Uterus (tissue), 4 donors: ENCODE measurements around the gene CYP2R1. TPM values are rescaled to one million over a fixed set of nuclear protein-coding genes. Genes with fewer than 3 reads are reported as not detected.

Experiments
- DNase-seq, 2 donors: peaks; one replicate each; pipeline ENCODE4 v3.0.0-alpha.2; 2019 to 2020
- H3K27ac ChIP-seq, 2 donors: fragments of 200-600 bp; sonication (generic); 1 replicate in 1 of 2; 2 replicates in 1 of 2; pipeline ENCODE4 v1.5.1; 2016 to 2018
- H3K27me3 ChIP-seq, 2 donors: fragments of 200-600 bp; sonication (generic); one replicate each; pipeline ENCODE4 v1.5.1; 2018 to 2019; ENCODE audit warnings: control low read depth in 1 of 2
- H3K36me3 ChIP-seq, 2 donors: fragments of 200-600 bp; sonication (generic); one replicate each; pipeline ENCODE4 v1.5.1; 2019; ENCODE audit warnings: control low read depth in 1 of 2
- H3K4me1 ChIP-seq, 2 donors: fragments of 200-600 bp; sonication (generic); one replicate each; pipeline ENCODE4 v1.5.1; 2018 to 2019; ENCODE audit warnings: control low read depth in 1 of 2
- H3K4me3 ChIP-seq, 2 donors: fragments of 200-600 bp; sonication (generic); 1 replicate in 1 of 2; 2 replicates in 1 of 2; pipeline ENCODE4 v1.5.1; 2018 to 2019; ENCODE audit warnings: mild to moderate bottlenecking in 1 of 2
- H3K9me3 ChIP-seq, 2 donors: fragments of 200-600 bp; sonication (generic); one replicate each; pipeline ENCODE4 v1.5.1; 2019; ENCODE audit warnings: control low read depth in 1 of 2
- POLR2A ChIP-seq, 2 donors: fragments of 450-650 bp; IDR thresholded peaks; one replicate each; pipeline ENCODE4 v1.6.1; 2016; ENCODE audit warnings: antibody characterized with exemption in 2 of 2, mild to moderate bottlenecking in 1 of 2, moderate library complexity in 1 of 2
- intact Hi-C: fragments of 100-400 bp; cut with DNase I; formaldehyde crosslinking; loops from one replicate; pipeline ENCODE4 v1.15.1; 2023; ENCODE audit warnings: low total_unique reads
- total RNA-seq, 4 donors: library from RNA; depleted of rRNA in 3 of 4; stranded (reverse); fragments of >200 nt in 3 of 4; gene quantifications; one replicate each; pipeline versions ENCODE4 v1.1.0 to v1.2.4, GENCODE V29; 2014 to 2023
- TF ChIP-seq, protein P1 (sequence below), 4 experiments: fragments of 200-600 bp in 2 of 4; fragments of 450-650 bp in 2 of 4; sonication (generic) in 2 of 4; IDR thresholded peaks; one replicate each; pipeline ENCODE4 v1.5.1; 2016 to 2019; ENCODE audit warnings: antibody characterized with exemption in 4 of 4, mild to moderate bottlenecking in 2 of 4, moderate library complexity in 1 of 4
- donor health status: DM: yes; HTN: yes; CAD: no.

The CYP2R1 gene
- total RNA-seq, 4 donors from 2014 or later = 5.6 to 20.6 (median 12.9) TPM

DNA sequence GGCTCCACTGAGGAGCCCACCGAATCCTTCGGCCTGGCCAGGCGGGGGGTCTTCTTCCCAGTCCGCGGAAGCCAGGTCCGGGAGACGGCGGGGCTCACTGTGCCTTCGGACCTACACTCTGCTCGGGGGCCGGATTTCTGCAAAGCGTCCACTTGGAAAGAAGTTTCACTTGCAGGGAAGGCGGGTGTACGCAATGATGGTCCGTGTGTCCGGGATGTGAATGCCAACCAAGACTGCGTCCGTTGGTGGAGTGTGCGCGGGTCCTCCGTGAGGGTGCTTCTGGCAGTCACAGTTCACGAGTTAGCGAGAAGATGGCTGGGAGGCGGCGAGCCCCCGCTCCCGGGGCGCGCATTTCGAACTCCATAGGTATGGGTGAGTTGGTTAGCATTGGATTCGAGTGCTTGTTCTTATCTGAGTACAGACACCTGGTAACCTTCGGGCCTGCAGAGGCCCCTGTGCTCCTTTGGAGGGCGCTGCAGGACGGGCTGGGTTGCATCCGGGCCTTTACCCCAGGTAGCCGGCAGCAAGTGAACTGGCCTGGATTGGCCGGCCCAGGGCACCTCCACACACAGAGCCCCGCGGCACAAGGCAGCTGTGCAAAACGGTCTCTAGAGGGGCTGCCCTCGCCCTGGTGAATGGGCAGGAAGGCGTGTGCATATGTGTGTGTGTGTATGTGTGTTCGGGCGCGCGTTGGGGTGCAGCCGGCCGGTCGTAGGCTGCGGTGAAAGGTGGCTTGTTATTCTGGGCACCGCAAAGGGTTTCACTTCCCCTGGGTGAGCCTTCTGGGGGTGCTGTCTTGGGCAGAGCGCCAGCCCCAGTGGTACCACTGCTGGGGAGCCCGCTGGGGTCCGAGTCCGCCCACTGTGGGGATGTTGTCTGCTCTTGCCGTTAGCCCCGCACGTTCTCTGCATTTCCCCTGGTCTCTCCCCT, 13.3 kb upstream of the CYP2R1 start:
- TF ChIP-seq POLR2A (IDR thresholded peaks at IDR 0.05) = no peak
- TF ChIP-seq, protein P1, sequence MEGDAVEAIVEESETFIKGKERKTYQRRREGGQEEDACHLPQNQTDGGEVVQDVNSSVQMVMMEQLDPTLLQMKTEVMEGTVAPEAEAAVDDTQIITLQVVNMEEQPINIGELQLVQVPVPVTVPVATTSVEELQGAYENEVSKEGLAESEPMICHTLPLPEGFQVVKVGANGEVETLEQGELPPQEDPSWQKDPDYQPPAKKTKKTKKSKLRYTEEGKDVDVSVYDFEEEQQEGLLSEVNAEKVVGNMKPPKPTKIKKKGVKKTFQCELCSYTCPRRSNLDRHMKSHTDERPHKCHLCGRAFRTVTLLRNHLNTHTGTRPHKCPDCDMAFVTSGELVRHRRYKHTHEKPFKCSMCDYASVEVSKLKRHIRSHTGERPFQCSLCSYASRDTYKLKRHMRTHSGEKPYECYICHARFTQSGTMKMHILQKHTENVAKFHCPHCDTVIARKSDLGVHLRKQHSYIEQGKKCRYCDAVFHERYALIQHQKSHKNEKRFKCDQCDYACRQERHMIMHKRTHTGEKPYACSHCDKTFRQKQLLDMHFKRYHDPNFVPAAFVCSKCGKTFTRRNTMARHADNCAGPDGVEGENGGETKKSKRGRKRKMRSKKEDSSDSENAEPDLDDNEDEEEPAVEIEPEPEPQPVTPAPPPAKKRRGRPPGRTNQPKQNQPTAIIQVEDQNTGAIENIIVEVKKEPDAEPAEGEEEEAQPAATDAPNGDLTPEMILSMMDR (IDR thresholded peaks at IDR 0.05) = peak in 1 of 4 experiments; percentile 13
- no peak overlapping the region for H3K27ac ChIP-seq
- intact Hi-C loops = no loop called here

DNA sequence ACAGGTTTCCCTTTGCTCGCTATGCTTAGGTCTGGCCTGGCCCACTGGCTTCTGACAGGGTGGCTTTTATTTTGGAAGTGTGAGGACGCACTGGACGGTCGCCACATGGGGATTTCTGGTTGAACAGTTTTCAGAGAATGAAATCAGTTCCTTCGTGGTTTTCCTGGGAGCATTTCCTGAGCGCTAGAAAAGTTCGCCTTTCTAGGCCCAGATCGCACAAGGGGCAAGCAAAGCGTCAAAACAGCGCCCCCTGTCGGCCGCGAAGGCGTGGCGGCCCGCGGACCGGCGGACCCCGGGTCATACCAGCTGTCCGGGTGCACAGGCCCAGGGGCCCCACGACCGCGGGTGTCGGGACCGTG, 12.7 kb upstream of the CYP2R1 start:
- TF ChIP-seq, protein P1 (IDR thresholded peaks at IDR 0.05) = peak; percentile 56 to 78 (median 70)
- TF ChIP-seq POLR2A (IDR thresholded peaks at IDR 0.05) = no peak
- Histone ChIP-seq H3K36me3 (no peaks in the 10 kb centered on the region), H3K27ac (no peak overlapping the region), H3K9me3 (no peaks in the 10 kb centered on the region), H3K4me1 (peaks cover 0 to 12% of the 10 kb centered on the region in 2 donors), H3K4me3 (peak overlapping the region; percentile 38 to 39), H3K27me3 (no peaks in the 10 kb centered on the region)
- peak; percentile 42 to 63 for DNase-seq
- intact Hi-C loops = no loop called here

More for the DNA sequence above, 13.3 kb upstream of the CYP2R1 start:
- Histone ChIP-seq H3K36me3 (no peaks in the 10 kb centered on the region), H3K4me1 (peaks cover 0 to 12% of the 10 kb centered on the region in 2 donors), H3K4me3 (peak overlapping the region; percentile 38 to 39), H3K27me3 (no peaks in the 10 kb centered on the region), H3K9me3 (no peaks in the 10 kb centered on the region)
- DNase-seq = peak; percentile 17 to 22

DNA sequence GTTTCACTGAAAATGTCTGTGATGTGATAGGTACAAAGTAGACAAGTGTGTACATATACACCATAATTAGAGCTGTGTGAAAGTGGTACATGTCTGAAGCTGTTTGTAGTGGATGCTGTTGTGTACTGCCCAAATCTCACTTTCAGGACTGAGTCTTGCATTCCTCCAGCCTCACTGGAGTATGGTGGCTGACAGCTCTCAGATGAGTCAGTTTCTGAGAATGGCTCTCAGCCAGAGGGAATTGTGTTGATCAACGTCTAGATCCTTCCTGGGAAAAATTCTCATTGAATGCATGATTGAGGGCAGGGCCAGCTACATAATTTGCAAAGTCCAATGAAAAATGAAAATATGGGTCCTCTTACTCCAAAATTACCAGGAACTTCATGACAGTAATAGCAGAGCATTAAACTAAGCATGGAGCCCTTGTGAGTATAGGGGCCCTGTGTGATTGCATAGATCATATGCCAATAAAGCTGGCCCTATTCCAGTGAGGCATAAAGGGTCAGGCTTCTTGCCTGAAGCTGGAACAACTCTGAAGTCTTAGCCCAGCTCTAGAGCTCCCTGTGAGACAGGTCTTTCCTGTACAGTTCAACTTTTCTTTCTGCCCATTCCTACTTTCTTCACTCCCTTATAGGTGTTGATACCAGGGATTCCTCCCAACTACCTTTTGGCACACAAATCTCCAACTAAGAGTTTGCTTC, 10.8 kb upstream of the CYP2R1 start:
- Histone ChIP-seq H3K4me1 (peaks cover 0 to 12% of the 10 kb centered on the region in 2 donors), H3K4me3 (no peak overlapping the region), H3K27me3 (no peaks in the 10 kb centered on the region), H3K36me3 (no peaks in the 10 kb centered on the region), H3K9me3 (no peaks in the 10 kb centered on the region), H3K27ac (no peak overlapping the region)
- DNase-seq = no peak
- intact Hi-C loops = no loop called here
- TF ChIP-seq, protein P1 (IDR thresholded peaks at IDR 0.05) = no peak
- TF ChIP-seq POLR2A (IDR thresholded peaks at IDR 0.05) = no peak

DNA sequence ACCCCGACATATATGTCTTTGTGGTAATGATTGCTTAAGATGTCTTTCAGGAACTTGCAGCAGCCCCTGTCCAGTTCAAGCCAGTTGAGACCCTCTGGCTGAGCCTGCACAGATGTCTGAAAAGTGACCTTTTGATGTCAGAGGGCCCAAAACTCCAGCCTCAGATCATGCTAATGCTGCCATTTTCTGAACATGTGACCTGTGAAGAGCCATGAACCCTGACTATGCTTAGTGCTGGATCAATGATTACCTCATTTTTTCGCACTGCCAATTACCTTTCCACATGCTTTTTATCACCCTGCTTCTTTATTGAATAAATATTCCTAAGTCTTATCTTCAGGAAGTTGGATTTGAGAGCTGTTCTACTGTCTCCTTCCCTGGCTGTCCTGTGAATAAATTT, 6.9 kb upstream of the CYP2R1 start:
- Histone ChIP-seq H3K4me3 (no peak overlapping the region), H3K27ac (no peak overlapping the region), H3K27me3 (no peaks in the 10 kb centered on the region), H3K9me3 (no peaks in the 10 kb centered on the region), H3K36me3 (no peaks in the 10 kb centered on the region), H3K4me1 (no peaks in the 10 kb centered on the region)
- TF ChIP-seq, protein P1 (IDR thresholded peaks at IDR 0.05) = no peak
- TF ChIP-seq POLR2A (IDR thresholded peaks at IDR 0.05) = no peak
- intact Hi-C loops = no loop called here
- no peak for DNase-seq

DNA sequence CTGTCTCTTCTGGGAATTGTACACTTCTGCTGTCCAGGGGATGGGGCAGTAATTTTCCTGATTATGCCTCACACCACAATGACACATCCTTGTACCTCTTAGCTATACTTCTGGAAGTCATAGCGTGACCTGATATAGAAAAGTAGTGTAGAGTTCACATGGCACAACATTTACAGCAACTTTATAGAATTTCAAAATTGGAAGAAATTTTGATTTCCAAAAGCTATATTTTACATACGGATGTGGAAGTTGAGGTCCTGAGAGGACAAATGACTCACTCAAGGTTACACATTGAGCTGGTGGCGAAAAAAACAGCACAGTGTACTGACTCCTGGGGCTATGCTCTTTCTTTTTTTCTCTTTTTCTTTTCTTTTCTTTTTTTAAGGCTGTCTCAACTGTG, 6.3 kb upstream of the CYP2R1 start:
- Histone ChIP-seq H3K27me3 (no peaks in the 10 kb centered on the region), H3K36me3 (no peaks in the 10 kb centered on the region), H3K4me1 (no peaks in the 10 kb centered on the region), H3K4me3 (no peak overlapping the region), H3K27ac (no peak overlapping the region), H3K9me3 (no peaks in the 10 kb centered on the region)
- DNase-seq = no peak
- no peak for TF ChIP-seq POLR2A (IDR thresholded peaks at IDR 0.05)
- TF ChIP-seq, protein P1 (IDR thresholded peaks at IDR 0.05) = no peak
- intact Hi-C loops = no loop called here
